Stimulated activated memory B cell treated with anti-CD40 and anti-IgM and Interleukin-4, amounts not matched to agents 10 μg/mL and 1 μg/mL and 100 μg/mL, for 72 hours (primary cell): ENCODE results near the gene COASY.
"Not testable (repeated sequence)": the region's sequence is repeated elsewhere in the genome, so short reads cannot be mapped to it uniquely, and the experiment has no call there.

ENCODE experiments used
- ATAC-seq: fragments of 150-1000 bp; cut with Tn5 transposase; 2 replicates; pipeline ENCODE4 v1.10.0; 2021
- H3K27ac Mint-ChIP-seq: one replicate; pipeline ENCODE4 v1.8.0; 2022; ENCODE audit warnings: mild to moderate bottlenecking, mixed read lengths
- H3K27me3 Mint-ChIP-seq: one replicate; pipeline ENCODE4 v1.8.0; 2022; ENCODE audit warnings: mixed read lengths
- H3K36me3 Mint-ChIP-seq: one replicate; pipeline ENCODE4 v1.8.0; 2022; ENCODE audit warnings: mixed read lengths
- H3K4me1 Mint-ChIP-seq: one replicate; pipeline ENCODE4 v1.8.0; 2022; ENCODE audit warnings: mixed read lengths
- H3K4me3 Mint-ChIP-seq: one replicate; pipeline ENCODE4 v1.8.0; 2022; ENCODE audit warnings: mild to moderate bottlenecking, moderate library complexity, mixed read lengths
- H3K9me3 Mint-ChIP-seq: one replicate; pipeline ENCODE4 v1.8.0; 2022; ENCODE audit warnings: mixed read lengths

The COASY gene

GRCh38 chr17:42522798-42523278 lies 39.1 kb upstream of the COASY start:
- peaks cover 7% of the 10 kb centered on the region for H3K4me1 Mint-ChIP-seq
- H3K9me3 Mint-ChIP-seq = no peaks in the 10 kb centered on the region
- H3K27me3 Mint-ChIP-seq = no peaks in the 10 kb centered on the region
- ATAC-seq = no peak
- H3K4me3 Mint-ChIP-seq = no peak overlapping the region
- H3K27ac Mint-ChIP-seq = no peak overlapping the region
- H3K36me3 Mint-ChIP-seq = peaks cover 38% of the 10 kb centered on the region

- peaks cover 32% of the 10 kb centered on the region for H3K36me3 Mint-ChIP-seq
- no peak overlapping the region for H3K4me3 Mint-ChIP-seq
- no peak overlapping the region for H3K27ac Mint-ChIP-seq
- H3K9me3 Mint-ChIP-seq = no peaks in the 10 kb centered on the region
- no peaks in the 10 kb centered on the region for H3K27me3 Mint-ChIP-seq
- ATAC-seq = no peak
- peaks cover 16% of the 10 kb centered on the region for H3K4me1 Mint-ChIP-seq
Measured at GRCh38 chr17:42525221-42525620, 36.7 kb upstream of the COASY start.

GRCh38 chr17:42526031-42526444 lies 35.9 kb upstream of the COASY start:
- Mint-ChIP-seq H3K27me3 (no peaks in the 10 kb centered on the region), H3K4me3 (no peak overlapping the region), H3K9me3 (no peaks in the 10 kb centered on the region), H3K27ac (no peak overlapping the region), H3K36me3 (peaks cover 24% of the 10 kb centered on the region), H3K4me1 (peaks cover 24% of the 10 kb centered on the region)
- ATAC-seq = no peak

GRCh38 chr17:42527932-42528331 lies 34.0 kb upstream of the COASY start:
- peaks cover 5% of the 10 kb centered on the region for H3K36me3 Mint-ChIP-seq
- H3K4me1 Mint-ChIP-seq = peaks cover 33% of the 10 kb centered on the region
- no peak overlapping the region for H3K27ac Mint-ChIP-seq
- no peaks in the 10 kb centered on the region for H3K9me3 Mint-ChIP-seq
- H3K4me3 Mint-ChIP-seq = no peak overlapping the region
- H3K27me3 Mint-ChIP-seq = no peaks in the 10 kb centered on the region
- ATAC-seq = no peak

- Mint-ChIP-seq H3K9me3 (no peaks in the 10 kb centered on the region), H3K4me3 (no peak overlapping the region), H3K36me3 (no peaks in the 10 kb centered on the region), H3K27ac (peak overlapping the region; percentile 48), H3K4me1 (peaks cover 33% of the 10 kb centered on the region), H3K27me3 (no peaks in the 10 kb centered on the region)
- ATAC-seq = no peak
Measured at GRCh38 chr17:42529061-42529460, 32.9 kb upstream of the COASY start.

- Mint-ChIP-seq H3K4me1 (peaks cover 41% of the 10 kb centered on the region), H3K36me3 (no peaks in the 10 kb centered on the region), H3K4me3 (no peak overlapping the region), H3K27me3 (no peaks in the 10 kb centered on the region), H3K27ac (peak overlapping the region; percentile 75), H3K9me3 (no peaks in the 10 kb centered on the region)
- ATAC-seq = no peak
Measured at GRCh38 chr17:42530952-42531454, 30.9 kb upstream of the COASY start.

GRCh38 chr17:42531455-42532354 lies 30.2 kb upstream of the COASY start:
- peak overlapping the region; percentile 79 for H3K4me3 Mint-ChIP-seq
- H3K4me1 Mint-ChIP-seq = peaks cover 45% of the 10 kb centered on the region
- H3K9me3 Mint-ChIP-seq = no peaks in the 10 kb centered on the region
- H3K36me3 Mint-ChIP-seq = no peaks in the 10 kb centered on the region
- no peaks in the 10 kb centered on the region for H3K27me3 Mint-ChIP-seq
- ATAC-seq = peak; percentile 28
- H3K27ac Mint-ChIP-seq = peak overlapping the region; percentile 75

- H3K4me1 Mint-ChIP-seq = peaks cover 44% of the 10 kb centered on the region
Measured at GRCh38 chr17:42535155-42536047, 26.5 kb upstream of the COASY start.

GRCh38 chr17:42536048-42536371 lies 25.9 kb upstream of the COASY start, which contains the start of gene NAGLU:
TSS of gene NAGLU (plus strand) at chr17:42536241. CDS start at chr17:42536273, 32 bp downstream.
- Mint-ChIP-seq H3K27ac (peak within 1 kb of the TSS; percentile 89), H3K36me3 (peaks cover 25% of the 10 kb centered on the region), H3K9me3 (no peaks in the 10 kb centered on the region), H3K27me3 (no peaks in the 10 kb centered on the region), H3K4me1 (peaks cover 38% of the 10 kb centered on the region), H3K4me3 (peak within 1 kb of the TSS; percentile 95)
- peak; percentile 98 for ATAC-seq

More at GRCh38 chr17:42535155-42536047, 26.5 kb upstream of the COASY start:
- H3K27me3 Mint-ChIP-seq = no peaks in the 10 kb centered on the region
- H3K27ac Mint-ChIP-seq = peak overlapping the region; percentile 89
- peak overlapping the region; percentile 89 for H3K4me3 Mint-ChIP-seq
- ATAC-seq = no peak
- H3K9me3 Mint-ChIP-seq = no peaks in the 10 kb centered on the region
- peaks cover 19% of the 10 kb centered on the region for H3K36me3 Mint-ChIP-seq

GRCh38 chr17:42536372-42537155 lies 25.4 kb upstream of the COASY start:
- no peaks in the 10 kb centered on the region for H3K27me3 Mint-ChIP-seq
- peak overlapping the region; percentile 95 for H3K4me3 Mint-ChIP-seq
- H3K36me3 Mint-ChIP-seq = peaks cover 31% of the 10 kb centered on the region
- H3K4me1 Mint-ChIP-seq = peaks cover 32% of the 10 kb centered on the region
- H3K9me3 Mint-ChIP-seq = no peaks in the 10 kb centered on the region
- H3K27ac Mint-ChIP-seq = peak overlapping the region; percentile 89
- peak; percentile 87 for ATAC-seq

- Mint-ChIP-seq H3K36me3 (peaks cover 31% of the 10 kb centered on the region), H3K27ac (peak overlapping the region; percentile 89), H3K27me3 (no peaks in the 10 kb centered on the region), H3K4me3 (peak overlapping the region; percentile 95), H3K4me1 (peaks cover 28% of the 10 kb centered on the region), H3K9me3 (no peaks in the 10 kb centered on the region)
- no peak for ATAC-seq
Measured at GRCh38 chr17:42537156-42537805, 24.7 kb upstream of the COASY start.

- Mint-ChIP-seq H3K9me3 (no peaks in the 10 kb centered on the region), H3K4me3 (peak overlapping the region; percentile 68), H3K27me3 (no peaks in the 10 kb centered on the region), H3K4me1 (peaks cover 28% of the 10 kb centered on the region), H3K27ac (peak overlapping the region; percentile 76), H3K36me3 (peaks cover 35% of the 10 kb centered on the region)
- no peak for ATAC-seq
Measured at GRCh38 chr17:42537826-42538451, 24.0 kb upstream of the COASY start.

GRCh38 chr17:42538482-42538881 lies 23.5 kb upstream of the COASY start:
- Mint-ChIP-seq H3K27me3 (no peaks in the 10 kb centered on the region), H3K36me3 (peaks cover 40% of the 10 kb centered on the region), H3K27ac (peak overlapping the region; percentile 76), H3K4me1 (peaks cover 28% of the 10 kb centered on the region), H3K4me3 (no peak overlapping the region), H3K9me3 (no peaks in the 10 kb centered on the region)
- ATAC-seq = no peak

GRCh38 chr17:42540558-42540957 lies 21.4 kb upstream of the COASY start:
- not testable (repeated sequence) for ATAC-seq, H3K27me3 Mint-ChIP-seq, H3K9me3 Mint-ChIP-seq, H3K4me3 Mint-ChIP-seq
- Mint-ChIP-seq H3K4me1 (peaks cover 25% of the 10 kb centered on the region), H3K27ac (peak overlapping the region; percentile 14), H3K36me3 (peaks cover 40% of the 10 kb centered on the region)
